Hepatocyte (in vitro differentiated cells): ENCODE data around the gene BLOC1S2.

ENCODE experiments used
- CTCF ChIP-seq: fragments of 200-600 bp; sonication (generic); IDR thresholded peaks from 2 replicates; pipeline ENCODE4 v1.5.1; 2016; ENCODE audit warnings: antibody characterized with exemption, mild to moderate bottlenecking; ENCODE audit not compliant: poor library complexity
- EZH2 ChIP-seq: fragments of 200-600 bp; sonication (generic); IDR thresholded peaks from 2 replicates; pipeline ENCODE4 v1.6.1; 2016; ENCODE audit warnings: antibody characterized with exemption, mild to moderate bottlenecking, borderline replicate concordance
- EZH2phosphoT487 ChIP-seq: fragments of 200-600 bp; sonication (generic); IDR thresholded peaks from one replicate; pipeline ENCODE4 v1.6.1; 2018; ENCODE audit warnings: antibody characterized with exemption, mild to moderate bottlenecking, low read depth, moderate library complexity; ENCODE audit not compliant: unreplicated experiment, severe bottlenecking

- TF ChIP-seq EZH2 (no peak), CTCF (no peak), EZH2phosphoT487 (no peak)
Measured at GRCh38 chr10:100239851-100240250, 46.6 kb downstream of the BLOC1S2 start.
